HUES48 (cell line): Measurements from ENCODE around the gene HUNK.
"Not testable (repeated sequence)": the region's sequence is repeated elsewhere in the genome, so short reads cannot be mapped to it uniquely, and the experiment has no call there.

Experiments
- H3K27ac ChIP-seq: one replicate; pipeline ENCODE4 v1.7.0; 2013; ENCODE audit warnings: low read depth, low read length, inconsistent platforms
- H3K27me3 ChIP-seq: 2 replicates; pipeline ENCODE4 v1.6.1; 2013; ENCODE audit warnings: mild to moderate bottlenecking, low read length; ENCODE audit not compliant: control insufficient read depth, insufficient read depth
- H3K36me3 ChIP-seq: 2 replicates; pipeline ENCODE4 v1.6.1; 2013; ENCODE audit warnings: low read length; ENCODE audit not compliant: control insufficient read depth, insufficient read depth
- H3K4me1 ChIP-seq: 2 replicates; pipeline ENCODE4 v1.6.1; 2013; ENCODE audit warnings: mild to moderate bottlenecking, low read length; ENCODE audit not compliant: control insufficient read depth, insufficient read depth
- H3K4me3 ChIP-seq: 2 replicates; pipeline ENCODE4 v1.5.1; 2013; ENCODE audit warnings: mild to moderate bottlenecking, low read depth, low read length
- H3K9ac ChIP-seq: 2 replicates; pipeline ENCODE4 v1.6.1; 2013; ENCODE audit warnings: mild to moderate bottlenecking, low read depth, low read length, moderate library complexity
- H3K9me3 ChIP-seq: 2 replicates; pipeline ENCODE4 v1.6.1; 2013; ENCODE audit warnings: low read length; ENCODE audit not compliant: control insufficient read depth, insufficient read depth

The HUNK gene

DNA sequence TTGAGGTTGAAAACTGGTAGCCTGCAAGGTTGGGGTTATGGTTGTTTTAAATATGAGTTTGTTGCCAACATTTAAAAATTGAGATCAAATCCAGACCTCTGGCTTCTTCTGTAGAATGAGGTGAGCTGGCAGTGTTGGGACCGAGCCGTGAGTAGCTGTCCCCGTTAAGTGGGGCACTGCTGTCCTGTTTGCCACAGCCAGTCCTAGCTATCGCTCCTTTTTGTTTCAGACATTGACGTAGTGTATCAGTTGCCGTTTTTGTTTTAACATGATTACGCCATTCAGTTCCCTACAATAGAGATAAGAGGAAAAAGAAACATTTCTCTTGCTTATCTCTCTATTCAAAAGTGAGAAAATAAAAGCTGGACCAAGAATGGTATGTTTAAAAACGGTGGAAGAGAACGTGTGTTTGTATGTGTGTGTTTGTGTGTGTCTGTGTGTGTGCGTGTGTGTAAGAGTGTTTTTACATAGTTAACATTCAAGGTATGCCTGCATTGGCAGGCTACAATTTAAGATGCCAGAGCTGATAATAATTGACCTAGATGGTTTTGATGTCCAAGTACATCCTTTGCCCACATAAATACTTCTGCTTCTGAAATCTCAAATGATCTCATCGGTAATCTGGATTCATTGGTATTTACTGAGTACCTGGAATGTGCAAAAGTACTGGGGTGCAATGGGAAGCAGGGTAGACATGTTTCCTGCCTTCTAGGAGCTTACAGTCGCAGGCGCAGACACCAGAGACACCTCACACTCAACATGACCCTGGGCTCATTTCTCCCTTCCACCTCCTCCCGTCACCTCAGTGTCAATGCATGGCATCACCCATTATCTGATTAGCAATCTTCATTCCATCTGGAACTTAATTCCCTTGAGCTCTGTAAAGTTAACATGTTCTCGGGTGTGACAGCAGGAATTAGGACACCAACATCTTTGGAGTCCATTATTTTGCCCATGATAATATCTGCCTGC lies 65.8 kb downstream of the HUNK start:
- peaks cover 14% of the 10 kb centered on the region for H3K4me1 ChIP-seq
- H3K9me3 ChIP-seq: no peaks in the 10 kb centered on the region
- H3K9ac ChIP-seq: no peak overlapping the region
- no peaks in the 10 kb centered on the region for H3K36me3 ChIP-seq
- no peak overlapping the region for H3K4me3 ChIP-seq
- no peak overlapping the region for H3K27ac ChIP-seq
- H3K27me3 ChIP-seq: no peaks in the 10 kb centered on the region

- H3K9ac ChIP-seq: no peak overlapping the region
- H3K4me1 ChIP-seq: peaks cover 31% of the 10 kb centered on the region
- no peak overlapping the region for H3K4me3 ChIP-seq
- no peaks in the 10 kb centered on the region for H3K27me3 ChIP-seq
- no peak overlapping the region for H3K27ac ChIP-seq
- no peaks in the 10 kb centered on the region for H3K9me3 ChIP-seq
- H3K36me3 ChIP-seq: peaks cover 7% of the 10 kb centered on the region; the same call in 1 of the 2 replicates
Measured at GRCh38 chr21:31941694-31942093, 68.9 kb downstream of the HUNK start.

GRCh38 chr21:31943561-31943960 lies 70.7 kb downstream of the HUNK start:
- no peaks in the 10 kb centered on the region for H3K9me3 ChIP-seq
- no peak overlapping the region for H3K9ac ChIP-seq
- H3K4me3 ChIP-seq: 0 out of 2 replicates have a peak overlapping the region, but pooled peaks have one; percentile 5
- peaks cover 28% of the 10 kb centered on the region for H3K4me1 ChIP-seq
- peak overlapping the region; percentile 53 for H3K27ac ChIP-seq
- no peaks in the 10 kb centered on the region for H3K27me3 ChIP-seq
- H3K36me3 ChIP-seq: peaks cover 20% of the 10 kb centered on the region; the same call in 1 of the 2 replicates

DNA sequence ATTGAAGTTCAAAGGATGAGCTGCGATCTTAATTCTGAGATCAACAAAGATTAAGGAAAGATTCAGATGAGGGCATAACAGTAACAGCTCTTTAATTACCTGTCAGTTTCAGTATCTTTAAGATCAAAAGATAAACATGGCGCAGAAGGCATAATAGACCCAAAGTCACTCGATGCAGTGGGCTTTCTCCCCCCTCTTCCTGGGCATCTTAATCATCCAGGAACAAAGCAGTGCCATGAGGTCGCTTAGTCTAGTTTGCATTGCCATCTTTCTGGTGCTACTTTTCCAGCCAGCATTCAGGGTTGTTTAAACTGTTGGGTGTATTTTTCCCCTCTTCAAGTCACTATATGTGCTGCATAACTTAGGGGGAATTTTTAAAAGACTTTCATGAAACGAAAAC lies 72.3 kb downstream of the HUNK start:
- peaks cover 28% of the 10 kb centered on the region for H3K4me1 ChIP-seq
- no peaks in the 10 kb centered on the region for H3K27me3 ChIP-seq
- H3K36me3 ChIP-seq: peaks cover 28% of the 10 kb centered on the region
- H3K4me3 ChIP-seq: no peak overlapping the region
- H3K27ac ChIP-seq: no peak overlapping the region
- no peaks in the 10 kb centered on the region for H3K9me3 ChIP-seq
- H3K9ac ChIP-seq: no peak overlapping the region

- peaks cover 28% of the 10 kb centered on the region for H3K36me3 ChIP-seq
- H3K9ac ChIP-seq: no peak overlapping the region
- no peaks in the 10 kb centered on the region for H3K27me3 ChIP-seq
- peaks cover 28% of the 10 kb centered on the region for H3K4me1 ChIP-seq
- H3K9me3 ChIP-seq: no peaks in the 10 kb centered on the region
- no peak overlapping the region for H3K27ac ChIP-seq
- no peak overlapping the region for H3K4me3 ChIP-seq
Measured at GRCh38 chr21:31945546-31945945, 72.7 kb downstream of the HUNK start.

GRCh38 chr21:31946231-31946630 lies 73.4 kb downstream of the HUNK start:
- no peaks in the 10 kb centered on the region for H3K27me3 ChIP-seq
- H3K27ac ChIP-seq: no peak overlapping the region
- H3K36me3 ChIP-seq: peaks cover 28% of the 10 kb centered on the region
- peaks cover 28% of the 10 kb centered on the region for H3K4me1 ChIP-seq
- no peak overlapping the region for H3K4me3 ChIP-seq
- H3K9me3 ChIP-seq: no peaks in the 10 kb centered on the region
- H3K9ac ChIP-seq: no peak overlapping the region

GRCh38 chr21:31946876-31947550 lies 74.2 kb downstream of the HUNK start:
- not testable (repeated sequence) for H3K4me3 ChIP-seq, H3K9me3 ChIP-seq, H3K27ac ChIP-seq, H3K9ac ChIP-seq, H3K27me3 ChIP-seq
- H3K4me1 ChIP-seq: peaks cover 28% of the 10 kb centered on the region
- peaks cover 28% of the 10 kb centered on the region for H3K36me3 ChIP-seq

- H3K27ac ChIP-seq: no peak overlapping the region
- H3K4me1 ChIP-seq: peaks cover 17% of the 10 kb centered on the region
- peaks cover 28% of the 10 kb centered on the region for H3K36me3 ChIP-seq
- no peaks in the 10 kb centered on the region for H3K9me3 ChIP-seq
- H3K9ac ChIP-seq: no peak overlapping the region
- no peak overlapping the region for H3K4me3 ChIP-seq
- no peaks in the 10 kb centered on the region for H3K27me3 ChIP-seq
Measured at GRCh38 chr21:31948676-31949075, 75.9 kb downstream of the HUNK start.

- Histone ChIP-seq H3K9me3 (no peaks in the 10 kb centered on the region), H3K27me3 (no peaks in the 10 kb centered on the region), H3K27ac (no peak overlapping the region), H3K4me1 (no peaks in the 10 kb centered on the region), H3K4me3 (no peak overlapping the region), H3K36me3 (peaks cover 20% of the 10 kb centered on the region), H3K9ac (no peak overlapping the region)
Measured at GRCh38 chr21:31952828-31953227, 80.0 kb downstream of the HUNK start.

GRCh38 chr21:31957631-31958030 lies 84.8 kb downstream of the HUNK start:
- no peaks in the 10 kb centered on the region for H3K4me1 ChIP-seq
- H3K9ac ChIP-seq: no peak overlapping the region
- no peaks in the 10 kb centered on the region for H3K27me3 ChIP-seq
- H3K9me3 ChIP-seq: no peaks in the 10 kb centered on the region
- H3K27ac ChIP-seq: no peak overlapping the region
- peaks cover 14% of the 10 kb centered on the region; the same call in 1 of the 2 replicates for H3K36me3 ChIP-seq
- H3K4me3 ChIP-seq: no peak overlapping the region

DNA sequence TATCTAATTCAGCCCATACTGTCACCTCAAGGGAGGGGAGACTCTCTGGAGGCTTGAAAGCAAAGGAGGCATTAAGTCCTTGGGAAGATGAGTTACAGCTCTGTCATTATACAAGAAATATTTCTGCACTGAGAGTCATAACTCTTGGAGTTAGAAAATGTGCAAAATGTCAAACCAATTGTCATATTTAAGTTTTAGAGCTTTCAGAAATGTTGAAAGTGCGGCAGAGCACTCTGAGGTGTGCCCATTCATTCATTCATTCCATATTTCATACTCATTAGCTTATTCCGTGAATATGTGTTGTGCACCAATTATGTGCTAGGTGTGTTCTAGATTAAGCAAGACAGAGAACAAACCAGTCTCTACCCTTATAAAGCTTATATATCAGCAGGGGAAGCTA lies 87.1 kb downstream of the HUNK start:
- Histone ChIP-seq H3K36me3 (peaks cover 9% of the 10 kb centered on the region; the same call in 1 of the 2 replicates), H3K4me1 (no peaks in the 10 kb centered on the region), H3K27me3 (no peaks in the 10 kb centered on the region), H3K9ac (no peak overlapping the region), H3K4me3 (no peak overlapping the region), H3K9me3 (no peaks in the 10 kb centered on the region), H3K27ac (no peak overlapping the region)
